ENCODE results near the gene NARS2. TPM values are rescaled to one million over a fixed set of nuclear protein-coding genes. Genes with fewer than 3 reads are reported as not detected.

Gene NARS2
- total RNA-seq, 1 donor from 2014 or later: 17.5 TPM

DNA sequence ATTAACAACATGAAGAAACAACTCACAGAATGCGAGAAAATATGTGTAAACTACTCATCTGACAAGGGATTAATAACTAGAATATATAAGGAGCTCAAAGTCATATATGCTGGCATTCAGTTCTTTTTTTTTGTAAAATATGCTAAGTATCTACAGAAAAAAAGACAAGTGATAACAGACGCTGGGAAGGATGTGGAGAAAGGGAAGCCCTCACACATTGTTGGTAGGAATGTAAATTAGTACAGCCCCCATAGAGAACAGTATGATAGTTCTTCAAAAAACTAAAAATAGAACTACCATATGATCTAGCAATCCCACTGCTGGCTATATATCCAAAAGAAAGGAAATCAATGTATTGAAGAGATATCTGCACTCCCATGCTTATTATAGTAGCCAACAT is 170.9 kb downstream of the NARS2 start:
- Histone ChIP-seq H3K27ac (replicated peaks) (no peak overlapping the region), H3K9me3 (replicated peaks) (peaks cover 12% of the 10 kb centered on the region), H3K4me3 (no peak overlapping the region), H3K36me3 (no peaks in the 10 kb centered on the region), H3K4me1 (peaks cover 40% of the 10 kb centered on the region), H3K27me3 (ENCODE audit: low read depth) (no peaks in the 10 kb centered on the region)
- TF ChIP-seq, protein P1, sequence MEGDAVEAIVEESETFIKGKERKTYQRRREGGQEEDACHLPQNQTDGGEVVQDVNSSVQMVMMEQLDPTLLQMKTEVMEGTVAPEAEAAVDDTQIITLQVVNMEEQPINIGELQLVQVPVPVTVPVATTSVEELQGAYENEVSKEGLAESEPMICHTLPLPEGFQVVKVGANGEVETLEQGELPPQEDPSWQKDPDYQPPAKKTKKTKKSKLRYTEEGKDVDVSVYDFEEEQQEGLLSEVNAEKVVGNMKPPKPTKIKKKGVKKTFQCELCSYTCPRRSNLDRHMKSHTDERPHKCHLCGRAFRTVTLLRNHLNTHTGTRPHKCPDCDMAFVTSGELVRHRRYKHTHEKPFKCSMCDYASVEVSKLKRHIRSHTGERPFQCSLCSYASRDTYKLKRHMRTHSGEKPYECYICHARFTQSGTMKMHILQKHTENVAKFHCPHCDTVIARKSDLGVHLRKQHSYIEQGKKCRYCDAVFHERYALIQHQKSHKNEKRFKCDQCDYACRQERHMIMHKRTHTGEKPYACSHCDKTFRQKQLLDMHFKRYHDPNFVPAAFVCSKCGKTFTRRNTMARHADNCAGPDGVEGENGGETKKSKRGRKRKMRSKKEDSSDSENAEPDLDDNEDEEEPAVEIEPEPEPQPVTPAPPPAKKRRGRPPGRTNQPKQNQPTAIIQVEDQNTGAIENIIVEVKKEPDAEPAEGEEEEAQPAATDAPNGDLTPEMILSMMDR (IDR thresholded peaks at IDR 0.05; ENCODE audit: borderline replicate concordance): no peak
- intact Hi-C loops (cut with micrococcal nuclease): no loop called here
- no peak for DNase-seq

DNA sequence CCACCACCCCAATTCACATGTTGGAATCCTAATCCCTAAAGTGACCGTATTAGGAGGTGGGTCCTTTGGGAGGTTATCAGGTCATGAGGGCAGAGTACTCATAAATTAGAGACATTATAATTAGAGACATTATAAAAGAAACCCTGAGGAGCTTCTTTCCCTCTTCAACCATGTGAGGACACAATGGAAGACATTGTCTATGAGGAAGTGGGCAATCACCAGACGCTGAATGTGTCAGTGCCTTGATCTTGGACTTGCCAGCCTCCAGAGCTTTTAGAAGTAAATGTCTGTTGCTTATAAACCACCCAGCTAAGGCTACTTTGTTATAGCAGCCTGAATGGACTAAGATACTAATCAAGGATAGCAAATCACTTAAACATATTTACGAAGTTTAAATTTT is 171.8 kb downstream of the NARS2 start:
- Histone ChIP-seq H3K27me3 (ENCODE audit: low read depth) (no peaks in the 10 kb centered on the region), H3K4me1 (peaks cover 48% of the 10 kb centered on the region), H3K9me3 (replicated peaks) (peaks cover 6% of the 10 kb centered on the region), H3K27ac (replicated peaks) (no peak overlapping the region), H3K4me3 (no peak overlapping the region), H3K36me3 (no peaks in the 10 kb centered on the region)
- TF ChIP-seq, protein P1 (IDR thresholded peaks at IDR 0.05; ENCODE audit: borderline replicate concordance): no peak
- intact Hi-C loops (cut with micrococcal nuclease): no loop called here
- DNase-seq: no peak

DNA sequence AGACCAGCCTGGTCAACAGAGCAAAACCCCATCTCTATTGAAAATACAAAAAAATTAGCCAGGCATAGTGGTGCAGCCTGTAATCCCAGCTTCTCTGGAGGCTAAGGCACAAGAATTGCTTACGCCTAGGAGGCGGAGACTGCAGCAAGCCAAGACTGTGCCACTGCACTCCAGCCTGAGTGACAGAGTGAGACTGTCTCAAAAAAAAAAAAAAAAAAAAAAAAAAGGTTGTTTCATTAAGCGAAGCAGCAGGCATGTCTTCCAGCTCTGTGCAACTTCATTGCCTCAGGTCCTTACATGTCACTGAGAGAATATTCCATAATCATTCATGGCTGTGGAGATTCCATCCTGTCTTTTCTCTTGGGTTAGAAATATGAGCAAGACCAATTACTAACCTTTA is 174.0 kb downstream of the NARS2 start:
- no peak overlapping the region for H3K4me3 ChIP-seq
- no peaks in the 10 kb centered on the region for H3K9me3 ChIP-seq (replicated peaks)
- intact Hi-C loops (cut with micrococcal nuclease): no loop called here
- DNase-seq: no peak
- no peaks in the 10 kb centered on the region for H3K36me3 ChIP-seq
- H3K4me1 ChIP-seq: peaks cover 70% of the 10 kb centered on the region
- TF ChIP-seq, protein P1 (IDR thresholded peaks at IDR 0.05; ENCODE audit: borderline replicate concordance): no peak
- no peaks in the 10 kb centered on the region for H3K27me3 ChIP-seq (ENCODE audit: low read depth)
- H3K27ac ChIP-seq (replicated peaks): no peak overlapping the region

DNA sequence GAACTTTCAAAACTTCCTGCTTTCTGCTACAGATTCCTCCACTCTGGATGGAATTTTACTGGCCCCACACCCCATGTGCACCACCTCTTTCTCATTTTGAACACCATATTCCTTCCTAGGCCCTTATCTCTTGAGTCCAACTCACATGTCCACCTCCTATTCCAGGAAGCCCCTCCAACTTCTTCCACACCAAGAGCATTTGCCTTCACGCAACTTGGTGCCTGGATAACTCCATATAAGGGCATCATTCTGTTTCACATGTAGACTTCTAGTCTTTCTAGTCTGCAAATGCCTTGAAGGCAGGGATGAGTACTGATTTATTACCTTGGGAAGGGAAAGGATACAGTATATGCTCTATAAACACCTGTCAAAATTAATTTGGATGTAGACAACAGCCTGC is 174.5 kb downstream of the NARS2 start:
- H3K4me3 ChIP-seq: no peak overlapping the region
- DNase-seq: no peak
- H3K27ac ChIP-seq (replicated peaks): no peak overlapping the region
- intact Hi-C loops (cut with micrococcal nuclease): no loop called here
- TF ChIP-seq, protein P1 (IDR thresholded peaks at IDR 0.05; ENCODE audit: borderline replicate concordance): no peak
- peaks cover 73% of the 10 kb centered on the region for H3K4me1 ChIP-seq
- no peaks in the 10 kb centered on the region for H3K36me3 ChIP-seq
- H3K9me3 ChIP-seq (replicated peaks): no peaks in the 10 kb centered on the region
- no peaks in the 10 kb centered on the region for H3K27me3 ChIP-seq (ENCODE audit: low read depth)

DNA sequence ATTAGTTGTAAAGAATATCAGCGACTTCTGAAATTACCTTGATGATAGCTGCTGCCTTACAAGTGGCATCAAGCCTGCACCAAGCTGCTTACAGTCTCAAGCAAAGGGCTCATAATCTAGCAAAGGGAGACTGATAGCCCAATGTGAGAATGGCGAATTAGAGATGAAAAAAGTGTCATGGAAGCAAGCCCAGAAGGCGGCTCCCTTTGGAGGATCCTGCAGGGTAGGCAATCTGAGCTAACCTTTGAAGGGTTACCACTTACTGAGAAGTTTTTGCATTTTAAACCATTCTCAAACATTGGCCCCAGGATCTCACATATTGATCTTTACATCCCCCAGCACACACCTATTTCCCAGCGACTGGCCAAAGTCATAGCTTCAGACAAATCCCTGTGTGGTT is 175.5 kb downstream of the NARS2 start:
- peaks cover 72% of the 10 kb centered on the region for H3K4me1 ChIP-seq
- H3K27ac ChIP-seq (replicated peaks): no peak overlapping the region
- no peaks in the 10 kb centered on the region for H3K36me3 ChIP-seq
- H3K27me3 ChIP-seq (ENCODE audit: low read depth): no peaks in the 10 kb centered on the region
- TF ChIP-seq, protein P1 (IDR thresholded peaks at IDR 0.05; ENCODE audit: borderline replicate concordance): no peak
- no peak for DNase-seq
- intact Hi-C loops (cut with micrococcal nuclease): no loop called here
- H3K9me3 ChIP-seq (replicated peaks): no peaks in the 10 kb centered on the region
- no peak overlapping the region for H3K4me3 ChIP-seq

DNA sequence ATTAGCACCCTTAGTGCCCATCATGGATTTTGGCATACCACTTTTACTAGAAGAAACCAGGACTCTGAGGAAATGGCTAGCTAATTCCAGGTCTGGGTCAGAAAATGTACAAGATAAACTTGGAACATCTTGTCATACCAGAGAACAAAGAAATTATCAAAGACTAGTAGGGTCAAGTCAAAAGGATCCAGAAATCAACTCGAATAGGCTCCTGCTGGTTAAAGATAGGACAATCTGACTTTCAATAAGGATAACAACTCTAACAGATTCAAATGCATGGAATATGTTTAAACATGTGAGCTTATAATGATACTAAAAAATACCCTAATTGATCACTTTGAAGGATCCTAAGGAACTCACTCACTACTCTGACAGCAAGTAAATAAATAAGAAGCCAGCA is 175.9 kb downstream of the NARS2 start:
- peaks cover 67% of the 10 kb centered on the region for H3K4me1 ChIP-seq
- H3K9me3 ChIP-seq (replicated peaks): no peaks in the 10 kb centered on the region
- no peak for DNase-seq
- intact Hi-C loops (cut with micrococcal nuclease): no loop called here
- no peak overlapping the region for H3K27ac ChIP-seq (replicated peaks)
- TF ChIP-seq, protein P1 (IDR thresholded peaks at IDR 0.05; ENCODE audit: borderline replicate concordance): no peak
- no peak overlapping the region for H3K4me3 ChIP-seq
- H3K27me3 ChIP-seq (ENCODE audit: low read depth): no peaks in the 10 kb centered on the region
- H3K36me3 ChIP-seq: no peaks in the 10 kb centered on the region
